Stimulated activated CD8-positive, alpha-beta memory T cell treated with anti-CD3 and anti-CD28 coated beads, Interleukin-12 subunit alpha, Interleukin-12 subunit beta, amount 100 ng/mL, for 4 hours (primary cell): ENCODE data around the gene FBXO7.

ENCODE experiments used
- DNase-seq: peaks from one replicate; pipeline ENCODE4 v3.0.0-alpha.2; 2020; ENCODE audit warnings: low read depth

Gene FBXO7

DNA sequence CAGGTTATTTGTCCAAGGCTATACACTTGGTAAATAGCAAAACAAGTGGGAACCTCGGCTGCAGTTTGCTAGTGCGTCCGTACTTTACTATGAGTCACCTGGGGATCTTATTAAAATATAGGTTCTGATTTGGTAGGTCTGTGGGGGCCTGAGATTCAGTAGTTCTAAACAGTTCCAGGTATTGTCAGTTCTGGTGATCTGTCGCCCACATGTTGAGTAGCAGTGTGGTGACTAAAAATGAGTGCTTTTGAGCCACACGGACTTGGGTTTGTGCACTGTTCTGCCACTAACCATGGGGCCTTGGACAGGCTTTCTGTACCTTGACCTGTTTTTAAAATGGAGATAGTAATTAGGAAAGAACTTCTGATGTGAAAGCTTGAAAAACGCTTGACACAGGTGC lies 15.7 kb downstream of the FBXO7 start:
- DNase-seq: no peak

DNA sequence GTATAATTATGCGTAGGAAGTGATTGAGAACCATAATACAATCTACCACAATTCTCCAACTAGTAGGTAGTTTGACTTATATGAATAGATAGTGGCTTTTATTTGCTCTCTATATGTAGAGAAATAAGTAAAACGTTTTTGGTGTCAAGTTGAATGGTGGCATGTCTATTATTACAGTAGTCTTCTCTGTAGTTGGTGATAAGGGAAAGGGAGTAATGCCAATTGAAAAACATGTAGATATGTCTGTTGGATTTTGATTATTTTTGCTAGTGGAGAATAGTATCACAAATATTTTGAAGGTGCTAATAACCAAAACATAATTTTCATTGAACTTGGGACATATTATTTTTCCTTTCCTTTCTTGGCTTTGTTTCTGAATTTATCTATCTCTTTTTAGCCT lies 17.5 kb downstream of the FBXO7 start:
- no peak for DNase-seq

DNA sequence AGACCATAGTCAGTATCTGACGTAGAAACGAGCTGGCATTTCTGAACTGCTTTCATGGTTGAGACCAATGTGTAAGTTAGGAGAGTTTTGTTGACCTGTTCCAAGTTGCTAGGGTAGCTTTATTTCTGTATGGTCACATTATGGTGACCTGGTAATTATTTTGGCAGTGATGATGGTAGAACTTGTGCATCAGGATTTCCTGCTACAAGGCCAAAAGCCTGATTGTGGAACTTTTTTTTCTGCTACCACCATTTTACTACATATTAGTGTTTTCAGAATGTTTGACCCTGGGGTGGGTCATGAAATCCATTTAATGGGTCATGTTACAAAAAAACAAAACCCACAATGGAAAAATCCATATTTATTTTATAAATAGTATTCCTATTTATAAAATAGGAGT lies 18.9 kb downstream of the FBXO7 start:
- DNase-seq: no peak

DNA sequence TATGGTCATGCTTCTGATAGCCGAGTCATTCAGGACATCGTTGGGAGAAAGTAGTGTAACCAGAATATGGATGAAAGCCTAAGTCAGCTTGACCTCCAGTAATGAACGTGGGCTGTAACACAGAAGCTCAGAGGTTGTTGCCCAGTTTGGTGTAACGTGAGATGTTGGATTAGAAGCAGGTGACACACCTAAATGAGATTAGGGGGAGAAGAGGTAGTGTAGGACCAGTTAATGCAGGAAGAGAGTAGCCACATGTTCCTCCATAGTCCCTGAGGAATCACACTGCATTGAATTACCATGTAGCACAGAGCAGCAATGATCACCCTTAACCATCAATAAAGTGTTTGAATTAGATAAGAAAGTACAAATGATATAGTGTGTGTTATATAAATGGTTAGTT lies 20.4 kb downstream of the FBXO7 start:
- no peak for DNase-seq

DNA sequence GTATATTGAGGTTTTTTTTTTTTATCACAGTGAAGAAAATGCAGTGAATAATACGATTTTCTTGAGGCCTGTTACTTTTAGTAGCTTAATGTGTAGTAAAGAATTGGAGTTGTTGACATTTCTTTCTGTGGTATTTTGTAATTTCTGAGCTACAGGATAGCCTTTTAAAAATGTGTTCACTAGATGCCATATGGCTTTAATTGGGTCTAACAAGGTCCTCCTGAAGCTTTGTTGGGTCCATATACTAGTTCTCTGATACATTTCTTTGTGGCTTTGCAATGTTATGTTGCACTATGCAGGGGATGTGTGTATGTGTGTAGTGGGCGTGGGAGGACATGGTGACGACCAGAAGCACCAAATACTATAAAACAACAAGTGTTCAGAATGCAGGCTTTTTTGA lies 25.1 kb downstream of the FBXO7 start:
- no peak for DNase-seq

DNA sequence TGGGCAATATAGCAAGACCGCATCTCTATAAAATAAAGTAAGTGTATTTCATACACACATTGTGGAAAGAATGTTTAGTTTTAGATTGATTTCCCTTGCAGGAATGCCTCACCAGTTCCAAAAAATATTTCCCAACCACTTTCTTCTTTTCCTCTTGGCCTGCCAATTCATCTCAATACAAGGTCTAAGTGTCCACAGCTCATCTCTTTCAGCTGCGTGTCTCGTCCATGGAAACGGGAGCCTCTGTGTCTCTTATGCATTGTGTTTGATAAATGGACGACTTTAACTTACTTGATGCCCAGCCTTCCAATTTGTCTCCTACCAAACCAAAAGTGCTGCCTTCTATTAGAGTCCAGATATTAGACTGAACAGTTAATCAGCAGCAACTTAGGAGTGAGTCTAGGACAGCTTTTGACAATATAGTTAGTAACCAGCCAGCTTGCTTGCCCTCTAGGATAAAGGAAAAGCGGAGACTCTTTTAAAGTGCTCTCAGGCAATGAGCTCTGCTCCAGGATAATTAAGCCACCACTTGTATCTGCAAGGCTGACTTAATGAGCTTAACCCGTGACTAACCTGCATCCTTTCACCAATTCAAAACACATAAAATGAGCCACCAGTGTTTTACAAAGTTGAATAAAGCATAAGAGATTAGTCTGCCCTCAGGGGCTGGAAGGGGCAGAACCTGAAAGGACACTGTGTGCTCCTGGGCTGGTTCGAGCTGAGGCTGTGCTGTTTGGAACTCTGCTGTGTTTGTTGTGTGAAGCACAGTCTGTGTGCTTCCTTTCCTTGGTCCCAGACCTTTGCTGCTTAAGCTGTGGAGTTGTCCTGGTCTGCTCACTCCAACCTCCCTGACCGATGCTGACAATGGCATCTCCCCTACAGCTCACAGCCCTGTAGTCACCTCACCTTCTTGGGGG lies 27.5 kb downstream of the FBXO7 start:
- DNase-seq: no peak

DNA sequence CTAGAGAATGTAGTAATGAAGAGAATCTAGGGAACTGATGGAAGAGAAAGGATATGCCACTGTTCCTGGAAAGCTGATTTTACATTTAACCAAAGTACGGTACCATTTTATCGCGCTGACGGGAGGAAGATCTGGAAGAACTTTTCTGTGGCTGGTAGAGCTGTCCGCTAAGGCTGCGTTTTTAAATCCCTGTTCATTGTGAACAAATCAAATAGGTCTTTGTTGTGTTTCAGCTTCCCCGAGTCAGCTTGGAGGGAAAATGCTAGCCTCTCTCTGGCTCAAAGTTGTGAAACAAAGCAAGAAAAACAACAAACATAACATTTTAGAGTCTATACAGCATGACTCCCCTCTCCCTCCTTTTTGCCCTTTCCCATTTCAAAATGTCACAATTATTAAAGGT lies 34.4 kb downstream of the FBXO7 start:
- no peak for DNase-seq

DNA sequence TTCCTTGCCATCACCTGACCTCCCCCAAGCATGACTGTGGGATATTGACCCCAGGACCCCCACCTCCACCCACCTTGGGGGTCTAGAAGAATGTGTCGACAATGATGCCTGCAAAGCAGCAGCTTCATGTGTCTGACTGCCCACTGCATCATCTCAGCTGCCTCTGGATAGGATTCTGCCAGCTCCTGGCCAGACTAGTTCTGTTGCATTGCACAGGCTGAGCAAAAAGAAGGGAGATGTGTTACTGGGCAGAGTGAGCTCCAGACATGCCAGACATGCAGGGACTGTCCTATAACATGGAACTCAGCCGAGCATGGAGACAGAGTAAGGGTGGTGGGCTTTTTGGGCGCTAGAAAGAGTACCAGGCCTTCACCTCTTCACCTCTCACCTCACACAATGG lies 36.7 kb downstream of the FBXO7 start:
- no peak for DNase-seq

DNA sequence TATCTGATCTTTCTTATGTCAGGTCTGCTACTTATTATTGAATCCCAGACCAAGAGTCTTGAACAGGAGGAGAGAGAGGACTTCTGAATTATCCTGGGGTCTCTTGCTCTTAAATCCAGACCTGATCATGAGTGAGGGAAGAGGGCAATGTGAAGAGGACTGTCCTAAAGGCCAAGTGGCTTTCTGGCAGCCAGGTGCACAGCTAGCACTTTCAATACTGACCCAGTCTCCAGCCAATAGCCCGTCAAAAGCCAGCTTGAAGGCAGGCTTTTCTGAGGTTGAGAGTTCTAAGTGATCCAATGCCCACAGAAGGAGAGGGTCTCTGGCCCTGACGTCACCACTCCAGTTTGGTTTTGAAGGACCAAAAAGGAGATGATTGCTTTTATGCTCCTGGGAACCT lies 37.2 kb downstream of the FBXO7 start:
- DNase-seq: no peak

DNA sequence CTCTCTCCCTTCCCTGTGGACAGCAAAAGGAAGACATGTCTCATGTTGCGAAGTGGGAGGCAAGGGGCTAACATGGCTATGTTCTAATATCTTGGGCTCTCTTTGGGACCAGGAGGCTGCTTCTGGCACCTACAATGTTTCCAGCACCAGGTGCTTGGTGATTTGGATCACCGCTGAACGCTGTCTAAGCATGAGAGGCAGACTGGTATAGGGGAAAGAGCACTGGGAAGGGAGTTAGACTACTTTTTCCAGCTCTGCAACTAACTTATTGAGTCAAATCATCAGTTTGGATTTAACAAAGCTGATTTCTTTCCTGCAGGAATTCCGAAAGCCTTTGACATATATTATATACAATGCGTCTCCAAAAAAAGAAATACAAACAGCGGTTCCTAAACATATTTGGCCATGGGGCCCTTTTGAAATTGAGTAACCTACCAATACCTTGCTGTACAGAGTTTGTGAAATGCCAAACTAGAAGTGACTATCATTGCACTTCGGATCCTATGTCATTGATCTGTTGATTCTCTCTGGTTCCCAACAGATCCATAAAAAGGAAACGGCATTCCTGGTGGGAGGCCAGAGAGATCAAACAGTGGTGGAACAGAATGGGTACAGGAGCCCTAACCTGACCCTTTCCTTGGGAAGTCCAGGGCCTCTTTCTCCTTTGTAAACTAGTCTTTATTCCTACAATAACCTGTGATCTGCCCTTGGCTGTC lies 37.8 kb downstream of the FBXO7 start:
- DNase-seq: no peak

DNA sequence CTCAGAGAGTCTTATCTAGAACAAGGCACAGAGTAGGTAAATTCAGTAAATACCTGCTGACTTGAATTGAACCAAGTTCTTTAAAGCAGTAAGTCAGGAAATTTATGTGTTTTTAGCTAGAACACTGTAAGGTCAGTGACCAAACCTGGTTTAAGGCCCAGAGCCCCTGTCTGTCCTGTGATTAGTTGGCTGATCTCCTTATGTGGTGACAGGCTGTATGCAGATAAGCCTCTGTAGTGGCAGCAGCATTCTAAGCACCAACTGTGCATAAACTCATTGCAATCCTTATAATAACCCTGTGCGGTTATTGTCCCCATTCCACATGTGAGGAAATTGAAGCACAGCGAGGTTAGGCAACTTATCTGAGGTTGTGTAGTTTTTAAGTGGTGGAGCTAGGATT lies 40.5 kb downstream of the FBXO7 start:
- DNase-seq: no peak

DNA sequence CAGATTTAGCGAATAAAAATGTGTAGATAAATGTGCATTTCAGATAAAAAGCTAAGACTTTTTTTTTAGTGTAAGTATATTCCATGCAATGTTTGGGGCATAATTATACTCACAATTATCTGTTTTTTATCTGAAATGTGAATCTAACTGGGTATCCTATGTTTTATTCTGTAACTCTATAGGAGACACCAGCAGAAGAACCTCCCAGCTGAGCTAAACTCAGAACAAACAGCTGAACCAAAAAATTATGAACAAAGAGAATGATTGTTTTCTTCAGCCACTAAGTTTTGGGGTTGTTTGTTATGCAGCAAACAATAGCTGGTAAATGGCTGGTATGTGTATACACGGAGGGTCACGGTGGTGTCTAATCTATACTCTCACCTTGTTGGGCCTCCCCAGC lies 42.9 kb downstream of the FBXO7 start:
- DNase-seq: no peak

DNA sequence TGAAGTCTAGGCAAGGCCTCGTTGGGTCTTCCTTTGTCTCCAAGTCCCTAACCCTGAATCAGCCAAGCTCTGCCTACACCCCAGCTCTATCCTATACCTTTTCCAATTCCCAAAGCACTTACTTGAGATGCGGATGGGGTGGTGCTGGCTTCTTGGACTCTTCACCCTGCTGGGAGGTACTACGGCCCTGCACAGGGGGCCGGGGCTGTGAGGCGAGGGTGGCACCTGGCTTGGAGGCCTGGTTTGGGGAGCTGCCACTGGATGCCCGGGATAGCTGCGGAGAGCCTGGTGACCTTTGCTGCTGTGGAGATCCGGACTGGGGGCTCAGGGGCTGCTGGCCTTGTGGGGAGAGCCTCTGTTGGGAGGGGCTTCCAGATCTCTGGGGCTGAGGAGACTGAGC lies 43.3 kb downstream of the FBXO7 start:
- DNase-seq: no peak

DNA sequence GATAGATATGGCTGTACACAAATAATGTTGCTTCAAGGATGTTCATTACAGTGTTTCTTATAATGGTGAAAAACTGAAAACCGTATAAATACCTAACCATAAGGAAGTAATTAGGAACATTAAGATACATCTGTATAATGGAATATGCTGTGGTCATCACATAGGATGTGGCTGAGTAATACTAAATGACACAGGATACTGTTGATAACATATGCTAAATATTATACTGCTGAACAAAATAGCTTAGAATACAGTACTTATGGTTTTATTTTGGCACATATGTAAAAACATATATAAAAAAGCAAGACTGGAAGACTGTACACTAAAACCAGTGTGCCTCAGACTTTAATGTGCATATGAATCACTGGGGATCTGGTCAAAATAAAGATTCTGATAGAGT lies 43.8 kb downstream of the FBXO7 start:
- no peak for DNase-seq

DNA sequence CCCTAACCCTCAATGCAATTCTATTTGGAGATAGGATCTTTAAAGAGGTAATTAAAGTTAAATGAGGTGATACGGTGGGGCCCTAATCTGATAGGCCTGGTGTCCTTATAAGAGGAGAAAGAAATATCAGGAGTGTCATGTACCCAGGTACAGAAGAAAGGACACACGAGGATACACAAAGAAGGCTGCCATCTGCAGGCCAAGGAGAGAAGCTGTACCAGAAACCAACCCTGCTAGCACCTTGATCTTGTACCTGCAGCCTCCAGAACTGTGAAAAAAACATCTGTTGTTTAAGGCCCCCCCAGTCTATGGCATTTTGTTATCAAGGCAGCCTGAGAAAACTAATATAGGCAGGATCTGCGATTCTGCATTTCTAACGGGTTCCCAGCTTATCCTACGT lies 44.2 kb downstream of the FBXO7 start:
- DNase-seq: no peak

DNA sequence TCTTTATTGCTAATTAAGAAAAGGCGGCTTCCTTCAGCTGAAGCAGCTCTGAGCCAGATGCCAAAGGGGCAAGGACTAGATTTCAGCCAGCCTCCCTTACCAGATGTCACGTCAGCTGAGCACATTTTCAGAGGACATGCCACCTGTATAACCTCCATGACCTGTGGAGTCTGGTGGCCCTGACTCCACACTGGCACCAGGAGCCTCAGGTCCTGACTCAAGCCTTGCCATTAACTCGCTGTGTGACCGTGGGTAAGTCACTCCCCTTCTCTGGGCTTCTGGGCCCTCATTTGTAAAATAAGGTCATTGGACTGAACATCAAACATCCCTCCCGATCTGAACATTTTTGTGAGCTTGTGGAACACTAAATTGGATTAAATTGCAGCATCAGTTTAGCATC lies 46.0 kb downstream of the FBXO7 start:
- DNase-seq: no peak

DNA sequence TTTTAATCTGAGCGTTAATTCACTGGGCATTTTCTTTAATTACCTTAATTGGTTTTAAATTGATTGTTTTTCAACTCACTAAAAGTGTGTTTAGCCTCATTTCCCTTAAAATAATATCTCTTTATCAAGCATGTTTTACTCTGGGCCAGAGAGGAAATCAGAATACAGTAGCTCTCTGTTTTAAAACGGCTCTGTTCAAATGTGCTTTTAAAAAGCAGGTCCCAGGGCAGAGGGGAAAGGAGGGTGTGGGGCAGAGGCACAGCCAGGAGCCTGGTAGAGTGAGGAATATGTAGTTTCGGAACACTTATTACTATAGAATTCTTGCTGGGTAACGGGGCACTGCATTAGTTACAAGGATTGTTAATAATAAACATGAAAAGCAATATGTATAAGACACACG lies 47.6 kb downstream of the FBXO7 start:
- no peak for DNase-seq

DNA sequence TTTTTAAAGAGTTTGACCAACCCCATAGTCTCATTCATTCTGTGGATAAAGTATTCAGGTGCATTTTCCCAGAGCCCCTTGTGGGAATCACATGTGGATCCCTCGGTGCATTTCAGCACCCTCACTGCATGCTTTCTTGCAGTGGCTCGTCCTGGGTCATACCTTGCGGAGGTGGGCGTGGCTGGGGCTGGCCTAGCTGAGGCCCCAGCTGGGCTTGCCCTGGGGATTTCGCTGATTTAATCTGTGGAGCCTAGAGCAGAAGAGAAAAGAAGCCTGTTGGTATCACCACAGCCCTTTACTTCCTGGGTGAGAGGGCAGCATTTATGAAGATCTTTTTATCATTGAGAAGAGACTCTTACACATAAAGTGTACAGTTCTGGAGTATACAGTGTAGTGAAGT lies 53.1 kb downstream of the FBXO7 start:
- DNase-seq: no peak

DNA sequence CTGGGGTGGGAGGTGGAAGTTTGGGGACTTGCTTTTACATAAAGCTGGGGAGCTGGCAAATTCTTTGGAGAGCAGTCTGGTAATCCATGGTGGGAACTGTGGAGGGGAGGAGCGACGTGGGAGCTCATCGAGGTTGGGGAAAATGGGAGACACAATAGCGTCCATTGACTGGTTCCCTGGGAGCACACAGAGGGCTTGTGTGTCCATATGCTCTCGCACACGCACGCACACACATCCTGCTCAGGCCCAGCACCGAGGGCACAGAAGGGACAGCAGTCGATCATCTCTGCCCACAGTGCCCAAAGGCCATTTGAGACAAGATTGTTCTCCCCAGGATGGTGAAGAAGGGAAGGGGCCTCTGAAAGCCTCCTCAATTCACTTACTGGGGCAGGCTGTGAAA lies 53.7 kb downstream of the FBXO7 start:
- no peak for DNase-seq

DNA sequence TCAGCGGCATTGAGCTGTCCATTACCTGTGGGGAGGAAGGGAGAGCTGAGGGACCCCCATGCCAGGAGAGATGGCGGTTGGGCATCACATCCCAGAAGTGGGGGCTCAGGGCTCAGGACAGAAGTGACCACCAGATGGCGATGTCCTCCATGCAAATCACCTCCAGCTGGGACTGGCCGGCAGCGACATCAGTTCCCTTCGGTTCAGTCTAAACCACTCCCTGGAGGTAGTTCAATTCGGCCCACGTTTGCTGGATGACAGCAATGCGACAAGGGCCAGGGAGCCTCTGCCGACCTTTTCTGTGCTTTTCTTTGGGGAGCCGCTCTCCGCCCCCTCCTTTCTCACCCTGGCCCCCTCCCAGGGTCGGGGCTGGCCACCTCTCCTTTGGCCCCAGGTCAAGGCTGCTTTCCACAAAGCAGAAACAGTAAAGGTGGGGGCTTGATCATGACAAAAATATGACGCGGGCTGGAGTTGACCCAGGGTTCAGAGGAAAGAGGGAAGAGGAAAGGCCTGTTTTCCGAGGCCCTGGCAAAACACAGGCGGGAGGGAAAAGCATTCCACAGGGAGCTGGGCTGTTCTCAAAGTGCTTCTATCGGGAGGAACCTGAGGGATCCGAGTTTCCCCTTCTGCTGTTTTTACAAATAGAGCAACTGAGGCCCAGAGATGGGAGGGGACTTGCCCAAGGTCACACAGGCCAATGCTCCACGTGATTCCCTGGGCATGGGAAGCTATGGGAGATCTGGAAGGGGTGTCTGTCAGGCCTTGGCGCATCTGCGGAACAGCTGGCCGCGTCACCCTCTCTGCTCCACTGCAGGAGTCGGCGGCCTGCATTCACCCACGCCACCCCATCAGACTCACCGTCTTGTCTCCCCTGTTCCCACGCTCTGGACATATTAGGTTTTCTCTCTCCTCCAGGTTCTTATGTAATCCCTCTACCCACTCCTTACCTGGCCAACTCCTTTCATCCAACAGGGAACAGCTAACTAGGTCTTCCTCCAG lies 54.7 kb downstream of the FBXO7 start:
- DNase-seq: peak; percentile 25

DNA sequence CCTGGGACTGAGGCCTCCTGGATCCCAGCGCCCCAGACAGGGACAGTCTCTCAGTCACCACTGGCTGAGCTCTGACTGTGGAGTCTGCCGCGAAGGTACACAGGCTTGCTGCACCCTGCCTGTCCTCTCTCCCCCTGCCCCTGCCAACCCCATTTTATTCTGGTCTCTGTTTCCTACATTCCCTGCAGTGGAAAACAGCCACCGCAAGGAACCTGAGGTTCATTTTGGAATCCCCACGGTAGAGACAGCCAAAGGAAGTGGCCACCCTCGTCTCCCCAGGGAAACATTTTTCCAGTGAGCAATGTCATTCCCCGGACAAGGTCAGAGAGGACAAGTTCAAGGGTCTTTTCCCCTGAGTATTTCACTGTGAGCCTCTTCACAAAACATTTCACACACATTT lies 56.6 kb downstream of the FBXO7 start:
- no peak for DNase-seq
